Measurements from ENCODE around the gene TMEM255B. TPM values are rescaled to one million over a fixed set of nuclear protein-coding genes. Genes with fewer than 3 reads are reported as not detected.

The TMEM255B gene
- 85.0 and 105 TPM in 2 replicates for total RNA-seq
- polyA plus RNA-seq: 120 and 121 TPM in 2 replicates
- polyA plus RNA-seq (2011; cell fraction: cytosol; rRNA removed): 73.9 and 74.0 TPM in 2 replicates
- polyA plus RNA-seq (2011; cell fraction: nucleus; rRNA removed): 106 and 121 TPM in 2 replicates
- polyA plus RNA-seq (2012): 59.6 and 70.0 TPM in 2 replicates
- 59.0 and 73.4 TPM in 2 replicates for polyA minus RNA-seq
- polyA minus RNA-seq (2011; cell fraction: cytosol; rRNA and poly(A)+ RNA removed): not detected
- polyA minus RNA-seq (2011; cell fraction: nucleus; rRNA and poly(A)+ RNA removed): 30.6 and 32.0 TPM in 2 replicates
- percentile 67 among the genes with signal in this experiment for Bru-seq, nascent RNA
- percentile 90 among the genes with signal in this experiment for BruChase-seq, experiment 1, labeled RNA remaining after a 6-hour chase
- percentile 90 among the genes with signal in this experiment for BruChase-seq, experiment 2, labeled RNA remaining after a 2-hour chase
- long read RNA-seq, full-length matches to known transcripts: 69 of 161 reads
- long read RNA-seq, partial matches to known transcripts: 25 of 161 reads
- long read RNA-seq, other reads (novel, unspliced or antisense): 67 of 161 reads

GRCh38 chr13:113758651-113759524 lies at the start of gene TMEM255B:
Gene TMEM255B, plus strand, starts transcription at chr13:113759226. Its CDS starts 44 bp downstream, at chr13:113759270.
- TSS peak; percentile 67 for BruUV-seq (replicated peaks)
- no peaks in the 10 kb centered on the region for H3K27me3 ChIP-seq (ENCODE audit: control insufficient read depth in 2 of 2, insufficient read depth in 2 of 2, low read length in 2 of 2)
- CTCF ChIA-PET: interaction anchor here (0.6 to 2.1 kb wide), 7 partner anchors 10 to 189 kb away, joined by 3 to 8 read pairs (median 3); no protein-coding TSS in a partner anchor

More at GRCh38 chr13:113758651-113759524, at the start of gene TMEM255B:
- FAIRE-seq (no peak), DNase-seq (ENCODE audit: low read depth, low spot score) (peak; percentile 81)
- Histone ChIP-seq H3K79me2 (ENCODE audit: control insufficient read depth, insufficient read depth, low read length) (peaks cover 26% of the 10 kb centered on the region), H3K9me1 (replicated peaks; ENCODE audit: control insufficient read depth, extremely low read depth, insufficient read depth, low read length) (no peaks in the 10 kb centered on the region), H3K27ac (ENCODE audit: insufficient read depth, low read depth, low read length) (peak within 1 kb of the TSS; percentile 87), H3K9me3 (replicated peaks; ENCODE audit: control insufficient read depth, insufficient read depth, low read length) (no peaks in the 10 kb centered on the region), H4K20me1 (replicated peaks; ENCODE audit: control insufficient read depth, extremely low read depth, insufficient read depth, low read length) (no peaks in the 10 kb centered on the region), H2AFZ (ENCODE audit: low read depth, low read length) (peak within 1 kb of the TSS; percentile 88), H3K9ac (replicated peaks; ENCODE audit: extremely low read depth, insufficient read depth, low read length) (peak within 1 kb of the TSS; percentile 84), H3K4me3 (replicated peaks in 1 of 3; ENCODE audit: insufficient read depth in 1 of 3, low read depth in 1 of 3, low read length in 3 of 3) (peak within 1 kb of the TSS; percentile 80 to 93 (median 91)), H3K36me3 (ENCODE audit: control insufficient read depth in 2 of 2, extremely low read depth in 1 of 2, insufficient read depth in 2 of 2, low read length in 2 of 2) (peaks cover 3% of the 10 kb centered on the region in 2 experiments), H3K4me1 (ENCODE audit: control insufficient read depth, extremely low read depth, insufficient read depth, low read length) (peaks cover 18% of the 10 kb centered on the region), H3K4me2 (ENCODE audit: insufficient read depth, low read length) (peak within 1 kb of the TSS; percentile 85)
- TF ChIP-seq POLR2A (IDR thresholded peaks at IDR 0.05; ENCODE audit: low read depth, low read length): peak; percentile 78
- peak; percentile 89 for TF ChIP-seq POLR2AphosphoS5 (IDR thresholded peaks at IDR 0.05; ENCODE audit: insufficient read depth, low read depth, low read length)
- no peak for TF ChIP-seq MAX (IDR thresholded peaks at IDR 0.05; ENCODE audit: insufficient read depth, insufficient read length)
- no peak for TF ChIP-seq EZH2 (IDR thresholded peaks at IDR 0.05; ENCODE audit: borderline replicate concordance, low read depth, low read length, severe bottlenecking)
- TF ChIP-seq GATA2 (IDR thresholded peaks at IDR 0.05; ENCODE audit: insufficient read depth, insufficient read length, low read depth, low read length): no peak
- TF ChIP-seq FOS (IDR thresholded peaks at IDR 0.05; ENCODE audit: borderline replicate concordance, insufficient read depth, low read length): no peak
- no peak for TF ChIP-seq MYC (IDR thresholded peaks at IDR 0.05; ENCODE audit: low read depth, low read length)
- TF ChIP-seq JUN (IDR thresholded peaks at IDR 0.05; ENCODE audit: borderline replicate concordance, insufficient read depth, insufficient read length, low read depth): no peak
- peak in 1 of 2 donors; percentile 28 for TF ChIP-seq CTCF (IDR thresholded peaks at IDR 0.05; ENCODE audit: extremely low read depth in 1 of 2, insufficient read depth in 1 of 2, low read depth in 1 of 2, low read length in 2 of 2)
- dilution Hi-C loops (cut with MboI; ENCODE audit: extremely low pct_ligation_motif_present, low sequenced_read_pairs): no loop called here
- POLR2A ChIA-PET: no interaction called here
- intact Hi-C loops (cut with micrococcal nuclease): loop anchor here (1.0 kb wide), 2 partner anchors 15 to 58 kb away; no protein-coding TSS in a partner anchor
